ENCODE results near the gene DNAJC27. TPM values are rescaled to one million over a fixed set of nuclear protein-coding genes. Genes with fewer than 3 reads are reported as not detected.

DNAJC27 gene
- total RNA-seq, 1 experiment from 2014 or later = 5.6 TPM

- no peak for DNase-seq (ENCODE audit: low read depth)
Measured at GRCh38 chr2:24926220-24926601, 45.5 kb downstream of the DNAJC27 start.

GRCh38 chr2:24925815-24926214 lies 45.9 kb downstream of the DNAJC27 start:
- DNase-seq (ENCODE audit: low read depth) = no peak

- no peak for DNase-seq (ENCODE audit: low read depth)
Measured at GRCh38 chr2:24924732-24925131, 47.0 kb downstream of the DNAJC27 start.

- no peak for DNase-seq (ENCODE audit: low read depth)
Measured at GRCh38 chr2:24924266-24924665, 47.5 kb downstream of the DNAJC27 start.

- DNase-seq (ENCODE audit: low read depth) = no peak
Measured at GRCh38 chr2:24923106-24923505, 48.6 kb downstream of the DNAJC27 start.

GRCh38 chr2:24922556-24922955 lies 49.2 kb downstream of the DNAJC27 start:
- no peak for DNase-seq (ENCODE audit: low read depth)

- no peak for DNase-seq (ENCODE audit: low read depth)
Measured at GRCh38 chr2:24920809-24921441, 50.8 kb downstream of the DNAJC27 start.

- DNase-seq (ENCODE audit: low read depth) = peak; percentile 52
Measured at GRCh38 chr2:24920098-24920808, 51.5 kb downstream of the DNAJC27 start, which contains the start of gene ADCY3. Gene ADCY3, minus strand, starts transcription at chr2:24920237. Its CDS starts 1,250 bp downstream, at chr2:24918987.

- DNase-seq (ENCODE audit: low read depth) = no peak
Measured at GRCh38 chr2:24919506-24920097, 52.2 kb downstream of the DNAJC27 start.

GRCh38 chr2:24919037-24919505 lies 52.7 kb downstream of the DNAJC27 start:
- no peak for DNase-seq (ENCODE audit: low read depth)

GRCh38 chr2:24918326-24919036 lies 53.3 kb downstream of the DNAJC27 start:
- no peak for DNase-seq (ENCODE audit: low read depth)

- DNase-seq (ENCODE audit: low read depth) = no peak
Measured at GRCh38 chr2:24917731-24918325, 53.9 kb downstream of the DNAJC27 start.

GRCh38 chr2:24917086-24917485 lies 54.7 kb downstream of the DNAJC27 start:
- DNase-seq (ENCODE audit: low read depth) = peak; percentile 85

- DNase-seq (ENCODE audit: low read depth) = no peak
Measured at GRCh38 chr2:24915796-24916195, 56.0 kb downstream of the DNAJC27 start.

GRCh38 chr2:24915175-24915574 lies 56.6 kb downstream of the DNAJC27 start:
- DNase-seq (ENCODE audit: low read depth) = no peak

GRCh38 chr2:24914713-24915112 lies 57.0 kb downstream of the DNAJC27 start:
- DNase-seq (ENCODE audit: low read depth) = no peak

- DNase-seq (ENCODE audit: low read depth) = no peak
Measured at GRCh38 chr2:24913911-24914310, 57.8 kb downstream of the DNAJC27 start.

GRCh38 chr2:24912986-24913385 lies 58.8 kb downstream of the DNAJC27 start:
- DNase-seq (ENCODE audit: low read depth) = no peak

- DNase-seq (ENCODE audit: low read depth) = no peak
Measured at GRCh38 chr2:24912523-24912922, 59.2 kb downstream of the DNAJC27 start.

- no peak for DNase-seq (ENCODE audit: low read depth)
Measured at GRCh38 chr2:24910245-24910644, 61.5 kb downstream of the DNAJC27 start.

- peak; percentile 90 for DNase-seq (ENCODE audit: low read depth)
Measured at GRCh38 chr2:24909555-24910177, 62.1 kb downstream of the DNAJC27 start.
